NCI-H146 (cell line): Measurements from ENCODE around the gene ERCC2.
"Not testable (repeated sequence)": the region's sequence is repeated elsewhere in the genome, so short reads cannot be mapped to it uniquely, and the experiment has no call there.

Experiments
- DNase-seq: peaks from one replicate; lab custom pipeline; 2025; lab: John Stamatoyannopoulos, UW

ERCC2 gene

DNA sequence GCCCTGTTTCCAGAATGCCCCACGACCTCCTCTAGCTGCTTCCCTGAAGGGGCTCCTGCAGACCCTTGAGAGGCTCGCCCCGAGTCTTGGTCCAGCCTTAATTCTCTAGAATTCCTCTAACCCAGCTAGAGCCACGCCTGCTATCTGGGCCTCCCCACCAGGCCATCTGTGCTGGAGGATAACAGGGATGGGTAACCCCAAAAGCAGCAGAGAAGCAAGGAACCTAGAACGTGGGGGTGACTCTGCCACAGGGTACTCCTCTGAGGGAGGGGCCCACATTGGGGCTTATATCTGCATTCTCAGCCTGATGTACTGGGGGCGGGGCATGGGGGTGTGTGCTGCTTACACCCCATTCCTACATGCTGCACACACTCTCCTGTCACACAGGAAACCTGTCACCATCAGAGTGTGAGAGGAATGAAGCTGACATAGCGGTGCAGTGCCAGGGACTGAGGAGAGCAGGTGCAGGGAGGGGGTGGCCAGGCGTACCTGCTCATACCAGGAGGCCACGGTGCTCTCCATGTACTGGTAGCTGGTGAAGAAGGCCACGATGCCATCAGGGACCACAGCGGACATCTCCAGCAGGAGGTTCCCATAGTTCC is 16.0 kb downstream of the ERCC2 start:
- no peak for DNase-seq

DNA sequence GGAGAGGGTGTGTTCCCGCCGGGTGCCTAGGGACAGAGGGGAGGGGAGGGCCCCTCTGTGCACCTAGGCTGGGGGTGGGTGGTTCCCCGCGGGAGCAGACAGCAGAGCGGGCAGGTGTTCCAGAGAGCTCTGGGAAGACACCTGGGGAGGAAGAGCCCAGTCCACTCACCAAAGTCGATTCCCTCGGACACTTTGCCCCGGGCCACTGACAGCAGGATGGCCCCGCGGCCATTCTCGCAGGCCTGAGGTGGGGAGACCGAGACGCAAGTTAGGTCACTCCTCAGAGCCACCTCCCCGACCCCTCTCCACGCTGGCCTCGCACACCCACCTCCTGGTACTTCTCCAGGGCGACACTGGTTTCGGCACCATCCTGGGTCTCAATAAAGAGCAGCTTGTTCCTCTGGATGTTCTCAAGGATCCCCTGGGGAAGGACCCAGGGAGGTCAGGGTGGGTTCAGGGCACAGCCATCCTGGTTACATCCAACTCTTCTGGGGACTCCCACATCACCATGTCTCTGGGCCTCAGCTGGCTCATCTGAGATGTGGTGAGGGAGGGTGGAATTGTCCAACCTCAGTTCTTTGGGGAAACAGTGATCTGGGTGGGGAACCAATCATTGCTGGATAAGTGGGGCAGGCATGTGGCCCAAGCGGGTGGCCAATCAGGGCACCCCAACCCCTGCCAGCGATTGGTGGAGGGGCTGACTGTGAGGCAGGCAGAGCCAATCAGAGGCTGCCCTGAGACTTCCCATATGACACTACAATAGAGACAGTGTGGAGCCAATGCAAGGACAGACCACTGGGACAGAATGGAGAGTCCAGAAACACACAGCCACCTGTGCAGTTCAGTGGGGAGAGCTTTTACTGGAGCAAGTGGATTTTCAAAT is 17.2 kb downstream of the ERCC2 start:
- DNase-seq = no peak

DNA sequence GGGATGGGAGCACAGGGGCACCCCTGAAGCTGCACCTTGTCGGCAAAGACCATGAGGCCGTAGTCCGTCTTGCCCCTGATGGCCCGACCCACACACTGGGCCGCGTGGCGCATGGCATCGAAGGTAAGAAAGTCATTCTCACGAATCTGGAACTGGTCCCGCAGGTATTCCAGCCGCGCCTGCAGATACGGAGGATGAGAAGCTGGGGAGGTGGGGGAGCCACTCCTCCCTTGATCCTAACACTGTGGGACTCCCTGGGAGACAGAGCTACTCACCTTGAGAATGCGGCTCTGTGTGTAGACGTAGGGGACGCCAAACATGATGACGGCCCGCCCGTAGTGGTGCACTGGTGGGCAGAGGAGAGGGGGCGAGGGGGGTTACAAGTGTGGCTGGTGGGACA is 17.9 kb downstream of the ERCC2 start:
- DNase-seq = no peak

DNA sequence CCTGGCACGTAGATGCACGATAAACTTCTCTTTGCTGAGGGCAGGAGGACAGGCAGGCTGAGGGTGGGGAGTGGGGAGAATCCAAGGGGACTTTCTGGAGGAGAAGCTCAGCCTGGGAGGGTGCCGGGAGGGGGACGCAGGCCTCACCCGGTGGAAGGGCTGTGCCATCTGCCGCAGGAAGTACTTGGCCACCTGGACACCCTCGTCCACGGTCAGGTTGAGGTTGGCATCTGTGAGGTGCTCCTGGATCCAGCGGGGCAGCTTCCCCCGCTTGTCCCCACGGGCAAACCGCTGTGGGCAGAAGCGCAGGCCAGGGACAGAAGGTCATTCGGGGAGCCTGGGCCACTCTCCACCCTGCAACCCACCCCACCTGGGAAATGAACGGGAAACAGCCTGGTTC is 18.3 kb downstream of the ERCC2 start:
- DNase-seq = no peak

DNA sequence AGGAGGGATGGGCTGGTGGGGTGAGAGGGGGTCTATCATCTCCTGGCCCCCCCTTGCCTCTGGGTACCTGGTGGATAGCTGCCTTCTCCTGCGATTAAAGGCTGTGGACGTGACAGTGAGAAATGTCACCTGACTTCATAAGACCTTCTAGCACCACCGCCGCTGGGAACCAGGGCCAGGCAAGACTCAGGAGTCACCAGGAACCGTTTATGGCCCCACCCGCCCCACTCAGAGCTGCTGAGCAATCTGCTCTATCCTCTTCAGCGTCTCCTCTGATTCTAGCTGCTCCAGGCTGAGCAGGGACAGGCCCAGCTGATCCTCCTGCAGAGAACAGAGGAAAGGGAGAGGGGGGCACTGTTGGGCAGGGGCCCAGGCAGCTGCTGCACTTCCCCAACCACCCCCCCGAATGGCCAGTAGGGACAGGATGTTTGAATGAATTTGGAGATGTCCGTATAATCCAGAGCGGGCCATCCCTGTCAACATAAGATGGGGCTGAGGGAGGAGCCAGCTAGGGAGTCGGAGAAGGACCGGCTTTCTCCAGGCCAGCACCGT is 18.9 kb downstream of the ERCC2 start:
- DNase-seq = no peak

DNA sequence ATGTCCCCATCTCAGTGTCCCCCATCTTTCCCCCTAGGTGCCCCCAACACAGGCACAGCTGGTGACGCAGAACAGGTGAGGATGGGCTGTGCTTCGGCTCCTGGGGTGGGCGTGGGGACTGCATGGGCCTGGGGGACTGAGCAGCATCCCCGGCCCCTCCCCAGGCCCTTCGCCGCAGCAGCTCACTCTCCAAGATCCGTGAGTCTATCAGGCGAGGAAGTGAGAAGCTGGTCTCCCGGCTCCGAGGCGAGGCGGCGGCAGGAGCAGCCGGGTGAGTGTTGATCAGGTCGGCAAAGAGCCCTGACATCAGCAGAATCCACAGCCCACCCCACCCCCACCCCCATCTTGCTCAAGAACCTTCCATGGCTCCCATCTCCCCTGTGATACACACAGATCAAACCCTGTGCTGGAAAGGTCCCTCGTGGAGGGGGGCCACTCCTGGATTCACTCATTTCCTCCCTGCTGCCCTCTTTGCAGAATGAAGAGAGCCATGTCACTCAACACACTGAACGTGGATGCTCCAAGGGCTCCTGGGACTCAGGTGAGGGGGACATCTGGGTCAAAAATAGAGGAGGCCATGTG is 19.8 kb downstream of the ERCC2 start:
- no peak for DNase-seq

DNA sequence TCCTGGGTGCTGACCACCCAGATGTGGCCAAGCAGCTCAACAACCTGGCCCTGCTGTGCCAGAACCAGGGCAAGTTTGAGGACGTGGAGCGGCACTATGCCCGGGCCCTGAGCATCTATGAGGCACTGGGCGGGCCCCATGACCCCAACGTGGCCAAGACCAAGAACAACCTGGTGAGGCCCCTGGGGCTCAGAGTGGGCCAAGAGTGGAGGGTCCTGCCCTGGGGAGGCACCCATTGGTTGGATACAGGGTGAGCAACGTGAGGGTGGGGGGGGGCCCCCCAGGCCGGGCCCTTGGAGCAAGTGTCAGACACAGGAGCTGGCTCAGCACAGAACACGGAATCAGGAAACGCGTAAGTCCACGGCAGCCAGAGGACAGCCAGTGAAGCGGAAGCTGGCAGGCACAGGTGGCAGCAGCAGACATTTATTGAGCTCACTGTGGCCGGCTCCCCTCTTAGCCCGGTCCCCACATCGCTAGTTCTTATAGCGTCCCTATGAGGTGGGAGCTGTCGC is 20.9 kb downstream of the ERCC2 start:
- DNase-seq = no peak

DNA sequence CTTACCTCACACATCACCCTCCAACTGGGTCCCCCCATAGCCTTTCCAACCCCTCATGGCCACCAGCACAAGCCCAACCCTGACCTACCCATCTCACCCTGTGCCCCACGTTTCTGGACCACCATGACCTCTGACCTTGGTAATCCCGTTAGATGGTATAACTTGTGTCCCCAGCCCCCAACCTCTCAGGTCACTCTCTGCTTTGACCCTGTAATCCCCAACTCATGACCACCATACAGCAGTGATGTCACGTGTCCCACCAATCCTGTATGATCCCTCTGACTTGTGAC is 21.3 kb downstream of the ERCC2 start:
- DNase-seq = no peak

DNA sequence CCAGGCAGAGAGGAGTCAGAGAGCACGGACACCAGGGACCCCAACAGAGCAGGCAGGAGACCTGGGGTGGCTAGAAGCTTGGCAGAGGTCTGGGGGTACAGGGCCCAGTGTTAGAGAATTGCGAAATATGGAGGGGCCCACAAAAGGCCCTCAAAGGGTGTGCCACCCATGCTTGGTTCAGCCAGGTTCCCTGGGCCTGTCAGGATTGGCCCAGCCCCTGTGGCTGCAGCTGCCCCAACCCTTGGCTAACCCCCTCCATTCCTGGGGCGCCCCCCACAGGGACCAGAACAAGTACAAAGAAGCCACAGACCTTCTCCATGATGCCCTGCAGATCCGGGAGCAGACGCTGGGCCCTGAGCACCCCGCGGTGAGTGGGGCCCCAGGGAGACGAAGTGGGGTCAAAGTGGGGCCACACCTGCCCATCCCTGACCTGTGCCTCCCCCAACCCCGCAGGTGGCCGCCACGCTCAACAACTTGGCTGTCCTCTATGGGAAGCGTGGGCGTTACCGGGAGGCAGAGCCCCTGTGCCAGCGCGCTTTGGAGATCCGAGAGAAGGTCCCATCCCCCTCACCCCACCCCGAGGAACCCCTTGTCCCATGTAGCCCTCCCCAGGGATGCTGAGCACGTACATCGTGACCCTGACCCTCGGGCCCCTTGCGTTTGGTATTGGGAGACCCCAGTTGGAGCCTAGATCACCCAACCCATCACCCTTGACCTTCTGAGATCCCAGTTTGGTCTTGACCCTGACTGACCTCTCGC is 21.8 kb downstream of the ERCC2 start:
- no peak for DNase-seq

DNA sequence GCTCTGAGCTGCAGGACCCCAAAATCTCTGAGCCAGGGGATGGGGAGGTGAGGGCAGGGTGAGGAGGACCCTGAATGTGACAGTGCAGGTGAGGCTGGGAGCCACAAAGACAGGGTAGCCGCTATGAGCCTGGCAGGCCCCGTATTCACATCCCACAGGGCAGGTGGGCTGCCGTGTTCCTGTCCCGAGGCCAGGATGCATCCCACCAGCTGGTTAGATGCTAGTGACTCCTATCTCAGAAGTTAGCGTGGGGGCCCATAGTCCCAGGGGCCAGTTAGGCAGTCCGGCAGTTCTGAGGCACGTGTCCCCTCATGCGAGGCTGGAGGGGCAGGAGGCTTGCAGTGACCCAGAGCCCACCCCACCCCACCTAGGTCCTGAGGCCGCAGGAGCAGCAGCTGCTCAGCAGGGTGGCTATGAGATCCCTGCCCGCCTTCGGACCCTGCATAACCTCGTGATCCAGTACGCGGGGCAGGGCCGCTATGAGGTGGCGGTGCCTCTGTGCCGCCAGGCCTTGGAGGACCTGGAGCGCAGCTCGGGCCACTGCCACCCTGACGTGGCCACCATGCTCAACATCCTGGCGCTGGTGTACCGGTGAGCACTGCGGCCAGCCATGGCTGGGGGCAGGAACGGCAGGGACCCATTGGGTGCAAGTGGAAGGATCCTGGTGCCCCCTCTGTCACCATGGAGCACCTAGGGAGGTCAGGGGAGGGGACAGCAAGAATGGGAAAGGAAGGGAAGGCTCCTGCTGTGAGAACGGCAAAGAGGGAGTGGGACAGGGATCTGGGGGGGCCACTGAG is 22.6 kb downstream of the ERCC2 start:
- DNase-seq = no peak

DNA sequence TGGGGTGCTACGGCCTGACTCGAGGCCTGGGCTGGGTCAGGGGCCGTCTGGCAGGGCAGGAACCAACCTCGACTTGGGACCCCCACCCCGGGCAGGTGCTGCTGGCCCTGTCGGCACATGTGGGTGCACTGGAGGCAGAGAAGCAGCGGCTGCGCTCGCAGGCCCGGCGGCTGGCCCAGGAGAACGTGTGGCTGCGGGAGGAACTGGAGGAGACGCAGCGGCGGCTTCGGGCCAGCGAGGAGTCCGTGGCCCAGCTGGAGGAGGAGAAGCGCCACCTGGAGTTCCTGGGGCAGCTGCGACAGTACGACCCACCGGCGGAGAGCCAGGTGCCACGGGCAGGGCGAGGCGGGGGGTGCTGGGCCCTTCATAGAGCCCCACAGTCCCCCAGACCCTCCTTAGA is 23.9 kb downstream of the ERCC2 start:
- peak; percentile 19 for DNase-seq

DNA sequence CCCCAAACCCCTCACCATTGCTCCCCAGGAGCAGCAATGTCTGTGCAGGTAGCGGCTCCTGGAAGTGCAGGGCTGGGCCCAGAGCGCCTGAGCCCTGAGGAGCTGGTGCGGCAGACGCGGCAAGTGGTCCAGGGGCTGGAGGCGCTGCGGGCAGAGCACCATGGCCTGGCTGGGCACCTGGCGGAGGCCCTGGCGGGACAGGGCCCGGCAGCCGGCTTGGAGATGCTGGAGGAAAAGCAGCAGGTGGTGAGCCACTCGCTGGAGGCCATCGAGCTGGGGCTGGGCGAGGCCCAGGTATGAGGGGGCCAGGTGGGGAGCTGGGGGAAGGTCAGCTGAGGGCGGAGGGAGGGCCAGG is 24.9 kb downstream of the ERCC2 start:
- no peak for DNase-seq

DNA sequence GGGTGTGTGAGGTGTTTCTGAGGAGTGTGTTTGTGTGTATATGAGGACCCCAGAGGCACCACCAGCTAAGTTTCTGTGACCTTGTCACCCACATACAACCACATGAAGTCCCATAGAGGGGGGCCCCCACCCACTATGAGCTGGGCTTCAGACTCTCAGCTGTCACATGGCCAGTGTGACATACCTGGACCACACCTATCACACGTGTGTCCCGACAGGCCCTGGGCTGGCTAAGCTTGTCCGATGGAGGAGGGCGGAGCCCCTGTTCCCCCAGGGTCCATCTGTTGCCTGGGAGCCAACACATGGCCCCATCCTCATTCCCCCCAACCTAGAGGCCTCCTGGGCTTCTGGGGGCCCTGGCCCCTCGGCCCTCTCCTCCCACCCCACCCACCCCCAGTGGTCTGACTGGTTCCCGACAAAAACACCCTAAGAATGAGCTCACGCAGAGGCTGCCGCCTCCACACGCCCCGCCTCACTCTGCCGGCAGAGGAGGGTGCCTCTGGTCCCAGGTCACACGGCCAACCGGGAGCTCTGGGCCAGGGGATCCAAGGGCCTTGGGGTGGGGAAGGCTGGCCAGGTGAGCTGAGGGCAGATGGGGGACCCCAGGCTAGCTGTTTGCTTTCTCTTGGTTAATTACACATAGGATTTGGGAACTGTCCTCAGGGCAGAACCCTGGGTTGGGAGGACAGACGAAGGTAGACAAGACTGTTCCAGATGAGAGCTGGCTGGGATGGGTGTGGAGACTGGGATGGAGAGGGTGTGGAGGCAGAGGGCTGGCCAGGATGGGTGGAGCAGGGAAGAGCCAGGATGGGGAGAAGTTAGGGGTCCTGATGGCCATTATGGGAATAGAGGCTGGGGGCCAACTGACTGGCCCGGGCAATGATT is 25.5 kb downstream of the ERCC2 start:
- DNase-seq = no peak

DNA sequence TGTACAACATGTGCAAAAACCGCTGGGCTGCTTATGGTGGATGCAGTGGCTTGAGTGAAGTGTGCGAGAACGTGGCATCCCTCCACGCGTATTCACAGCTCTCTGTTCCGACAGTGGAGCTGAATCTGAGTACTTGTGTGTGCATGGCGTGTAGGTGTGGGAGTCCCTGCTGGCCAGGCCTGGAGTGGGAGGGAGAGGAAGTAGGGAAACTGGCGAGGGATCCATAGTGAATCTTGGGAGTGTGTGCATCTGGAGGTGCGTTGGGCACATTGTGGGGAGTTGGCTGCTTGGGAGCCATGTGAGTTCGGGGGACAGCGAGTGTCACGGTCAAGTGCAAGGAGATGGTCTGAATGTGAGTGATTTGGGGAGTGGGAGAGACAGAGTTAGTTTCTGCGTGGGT is 27.5 kb downstream of the ERCC2 start:
- DNase-seq = no peak

DNA sequence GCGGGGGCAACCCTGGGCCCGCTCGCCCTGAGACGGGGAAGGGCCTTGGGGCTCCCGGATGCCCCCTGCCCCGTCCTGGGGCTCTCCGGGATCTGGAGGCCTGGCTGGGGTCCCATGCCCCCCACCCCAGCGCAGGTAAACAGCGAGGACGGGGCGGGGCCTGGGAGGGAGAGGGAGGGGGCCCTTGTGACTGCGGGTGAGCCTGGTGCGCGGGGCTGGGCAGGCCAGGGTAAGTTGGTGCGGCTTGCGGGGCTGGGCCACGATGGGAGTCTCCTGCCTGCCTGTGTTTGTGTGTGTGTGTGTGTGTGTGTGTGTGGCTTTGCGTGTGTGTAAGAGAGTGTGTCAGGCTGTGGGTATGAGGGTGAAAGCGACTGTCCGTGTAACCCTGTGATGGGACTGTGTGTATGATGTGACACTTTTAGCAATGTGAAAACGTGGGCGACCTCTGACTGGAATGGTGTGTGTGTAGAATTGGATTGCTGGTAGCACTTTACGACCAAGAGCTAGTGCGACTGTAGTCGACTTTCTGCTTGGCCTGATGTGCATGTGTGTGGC is 29.4 kb downstream of the ERCC2 start:
- DNase-seq = peak; percentile 34

DNA sequence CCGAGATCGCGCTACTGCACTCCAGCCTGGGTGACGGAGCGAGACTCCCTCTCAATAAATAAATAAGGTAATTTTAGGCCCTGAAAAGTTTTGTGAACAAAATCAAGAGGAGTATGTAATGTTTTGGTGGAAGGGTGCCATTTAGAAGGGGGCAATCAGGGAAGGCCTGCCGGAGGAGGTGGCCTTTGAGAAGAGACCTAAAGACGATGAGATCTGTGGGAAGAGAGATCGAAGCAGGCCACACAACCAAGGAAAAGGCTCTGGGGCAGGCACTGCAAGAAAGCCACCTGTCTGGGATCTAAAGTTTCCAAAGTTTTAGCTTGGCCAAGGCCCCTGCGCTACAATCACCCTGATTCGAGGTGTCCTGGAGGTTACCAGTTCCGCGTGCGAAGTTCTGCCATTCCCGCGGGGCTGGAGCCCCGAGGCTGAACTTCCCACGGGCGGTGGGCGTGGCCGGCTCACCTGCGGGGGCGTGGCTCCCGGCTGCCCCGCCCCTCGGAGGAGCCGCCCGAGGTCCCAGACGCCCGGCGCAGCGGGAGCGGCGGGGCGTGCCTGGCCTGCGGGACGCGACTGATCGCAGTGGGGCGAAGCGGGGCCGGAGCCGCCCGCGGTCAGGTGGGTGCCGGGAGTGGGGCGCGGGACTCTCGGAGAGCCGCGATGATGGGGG is 30.0 kb downstream of the ERCC2 start, which contains the start of gene KLC3:
Gene KLC3, plus strand, starts transcription at position 519 of the 667 bp plus-strand sequence. CDS start 4,792 bp downstream, outside the sequence.
- peak; percentile 64 for DNase-seq

DNA sequence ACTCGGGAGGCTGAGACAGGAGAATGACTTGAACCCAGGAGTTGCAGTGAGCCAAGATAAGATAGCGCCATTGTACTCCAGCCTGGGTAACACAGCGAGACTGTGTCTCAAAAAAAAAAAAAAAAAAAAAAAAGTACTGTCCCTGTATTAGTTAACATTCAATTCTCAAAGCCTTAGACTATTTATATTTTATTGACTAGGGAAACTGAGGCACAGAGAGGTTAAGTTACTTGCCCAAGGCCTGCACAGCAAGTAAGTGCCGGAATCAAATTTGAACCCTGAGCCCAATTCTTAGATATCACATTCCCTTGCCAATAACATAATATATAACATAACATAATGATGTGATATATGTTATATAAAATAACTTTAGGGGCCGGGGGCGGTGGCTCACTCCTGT is 30.7 kb downstream of the ERCC2 start:
- DNase-seq = no peak

DNA sequence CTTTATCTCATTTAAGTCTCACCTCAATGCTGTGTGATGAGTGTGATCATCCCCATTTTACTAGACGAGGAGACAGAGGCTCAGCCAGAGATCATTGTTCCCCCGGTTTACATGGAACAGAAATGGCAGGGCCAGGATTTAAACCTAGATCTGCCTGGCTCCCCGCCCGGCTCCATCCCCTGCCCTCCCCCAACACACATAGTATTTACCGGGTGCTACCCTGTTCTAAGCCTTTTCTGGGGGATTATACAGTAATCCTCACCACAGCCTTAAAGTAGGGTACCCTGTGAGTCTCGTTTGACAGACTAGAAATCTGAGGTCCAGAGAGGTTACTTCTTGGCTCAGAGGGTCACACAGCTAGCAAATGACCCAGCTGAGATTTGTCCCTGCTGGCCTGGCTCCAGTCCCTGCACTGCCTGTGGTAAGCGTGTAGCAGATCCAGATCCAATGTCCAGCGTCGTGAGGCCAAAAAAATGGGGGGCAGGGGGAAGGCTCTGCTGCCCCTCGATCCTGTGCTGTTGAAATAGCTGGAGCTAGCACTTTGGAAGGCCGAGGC is 33.6 kb downstream of the ERCC2 start:
- DNase-seq = no peak

DNA sequence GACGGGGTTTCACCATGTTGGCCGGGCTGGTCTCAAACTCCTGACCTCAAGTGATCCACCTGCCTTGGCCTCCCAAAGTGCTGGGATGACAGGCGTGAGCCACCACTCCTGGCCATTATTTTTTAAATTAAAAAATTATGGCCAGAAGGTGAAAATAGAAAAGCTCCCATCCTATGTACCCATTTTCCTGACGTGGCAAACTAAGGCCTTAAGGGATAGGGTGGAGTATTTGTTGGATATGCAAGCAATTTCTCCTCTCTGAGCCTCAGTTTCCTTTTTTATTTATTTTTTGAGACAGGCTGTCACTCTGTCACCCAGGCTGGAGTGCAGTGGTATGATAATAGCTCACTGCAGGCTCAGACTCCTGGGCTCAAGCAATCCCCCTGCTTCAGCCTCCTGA is 35.5 kb downstream of the ERCC2 start:
- DNase-seq = not testable (repeated sequence)
